Inflammatory macrophage treated with lipopolysaccharide for 4 hours (primary cell): ENCODE results near the gene KTN1.
A peak's percentile ranks its signal among the peaks of the same experiment; 100 is the strongest.

Experiments
- DNase-seq: peaks from one replicate; pipeline ENCODE4 v3.0.0-alpha.2; 2020

KTN1 gene

DNA sequence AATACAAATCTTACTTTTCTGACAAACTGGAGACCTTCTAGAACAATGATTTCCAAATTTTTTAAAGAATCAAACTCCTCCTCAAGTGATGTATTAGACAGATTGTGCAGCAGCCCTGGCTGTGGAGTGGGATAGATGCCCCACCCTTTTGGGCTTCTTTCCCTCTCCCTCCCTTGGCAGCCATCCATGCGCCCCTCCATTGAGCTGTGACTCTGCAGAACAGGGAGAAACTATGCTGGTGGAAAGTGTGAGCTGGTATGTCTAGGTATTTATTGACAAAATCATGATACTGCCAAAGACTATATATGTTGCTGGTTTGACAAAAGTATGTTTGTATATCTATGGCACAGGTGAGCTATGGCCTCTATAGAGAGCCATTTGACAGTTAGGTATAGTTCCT is 138.5 kb downstream of the KTN1 start:
- no peak for DNase-seq

DNA sequence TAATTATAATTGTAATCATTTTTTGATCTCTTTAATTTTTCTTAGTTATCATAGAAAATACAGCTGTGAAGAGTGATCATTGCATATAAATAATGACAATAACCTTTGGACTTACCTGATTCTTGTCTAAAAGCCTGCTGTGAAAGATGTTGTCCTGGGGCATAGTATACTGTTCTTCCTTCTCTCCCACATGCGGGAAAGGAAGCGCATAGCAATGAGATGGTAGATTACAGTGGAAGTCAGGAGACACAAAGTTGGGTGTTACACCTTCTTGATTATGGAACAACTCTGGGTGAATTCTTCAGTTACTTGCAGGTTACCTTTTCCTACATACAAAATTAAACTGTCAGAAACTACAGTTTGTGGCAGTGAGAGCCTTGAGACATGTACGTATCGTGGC is 140.8 kb downstream of the KTN1 start:
- no peak for DNase-seq

DNA sequence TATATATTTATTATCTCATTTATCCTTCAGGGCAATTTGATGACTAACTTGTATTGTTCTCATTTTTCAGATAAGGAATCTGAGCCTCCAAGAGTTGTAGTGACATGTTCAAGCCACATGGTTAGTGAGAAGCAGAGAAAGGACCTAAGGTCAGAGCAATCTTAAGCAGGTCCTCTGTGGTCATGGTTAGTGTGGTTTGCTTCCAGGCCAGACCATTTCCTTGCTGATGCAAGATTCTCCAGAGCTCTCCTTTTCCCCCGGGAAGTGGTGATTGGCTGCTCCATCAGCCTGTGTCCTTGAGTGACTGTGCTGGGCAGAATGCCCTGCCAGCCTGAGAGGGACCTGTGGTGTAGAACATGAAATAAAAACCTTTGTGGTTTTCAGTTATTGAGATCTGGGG is 141.3 kb downstream of the KTN1 start:
- DNase-seq: no peak

DNA sequence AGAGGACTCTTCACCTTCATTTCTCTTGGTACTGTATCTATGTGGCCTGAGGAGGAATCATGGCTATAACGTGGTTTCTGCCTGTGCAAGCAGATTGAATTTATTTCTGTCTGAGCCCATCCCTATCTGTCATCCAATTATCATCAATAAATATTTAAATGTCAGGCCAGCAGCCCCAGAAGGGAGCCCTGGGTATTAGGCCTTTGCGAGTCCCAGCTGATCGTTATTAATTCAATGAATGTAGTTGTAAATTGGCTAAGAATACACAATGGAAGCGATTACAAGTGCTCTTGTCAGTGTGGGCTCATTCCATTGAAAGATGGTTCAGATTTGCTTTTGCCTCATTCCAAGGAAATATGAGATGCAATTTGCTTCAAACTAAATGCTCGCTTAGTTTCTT is 142.0 kb downstream of the KTN1 start:
- no peak for DNase-seq

DNA sequence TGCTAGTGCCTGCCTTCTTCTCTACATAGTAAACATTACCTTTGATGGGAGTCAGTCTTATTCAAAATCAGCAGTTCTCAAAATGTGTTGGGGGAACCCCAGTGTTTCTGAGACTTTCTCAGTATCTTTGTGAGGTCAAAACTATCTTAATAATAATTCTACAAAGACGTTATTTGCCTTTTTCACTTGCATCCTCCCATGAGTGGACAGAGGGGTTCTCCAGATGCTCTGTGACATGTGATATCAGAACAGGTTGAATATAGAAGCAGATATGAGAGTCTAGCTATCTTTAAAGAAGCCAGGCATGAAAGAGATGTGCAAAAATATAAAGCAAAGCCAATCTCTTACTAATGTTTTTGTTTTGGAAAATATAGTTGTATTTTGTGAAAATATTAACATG is 144.7 kb downstream of the KTN1 start:
- DNase-seq: no peak

DNA sequence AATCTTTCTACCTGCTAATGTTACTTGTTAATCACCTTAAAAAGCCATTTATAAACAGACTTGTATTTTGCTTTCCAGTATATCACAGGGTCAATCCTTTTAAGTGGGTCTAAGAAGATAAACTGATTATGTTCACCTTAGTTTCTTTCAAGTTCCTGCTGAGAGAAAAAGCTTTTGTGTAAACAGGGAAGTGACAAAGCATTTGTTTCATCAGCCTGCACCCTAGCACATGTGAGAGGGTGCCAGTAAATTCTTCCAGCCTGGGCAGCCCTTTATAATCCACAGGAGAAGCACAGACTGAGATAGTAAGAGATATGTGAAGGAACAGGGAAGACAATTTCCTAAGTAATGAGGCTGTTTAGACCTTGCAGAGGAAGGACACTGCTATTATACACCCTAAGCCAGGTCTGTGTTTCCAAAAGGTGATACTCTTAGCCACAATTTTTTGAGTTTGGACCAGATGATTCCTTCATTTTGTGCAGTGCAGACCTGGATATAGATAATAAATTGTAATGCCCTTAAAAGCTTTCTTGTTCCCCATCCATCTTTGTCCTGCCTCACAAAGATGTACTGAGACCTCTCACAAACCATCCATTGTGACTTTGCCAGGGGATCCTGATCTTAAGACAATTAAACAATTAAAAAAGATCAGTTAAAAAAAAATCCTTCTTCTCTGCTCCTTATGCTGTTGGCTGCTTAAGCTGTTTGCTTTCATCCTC is 150.7 kb downstream of the KTN1 start:
- DNase-seq: no peak

DNA sequence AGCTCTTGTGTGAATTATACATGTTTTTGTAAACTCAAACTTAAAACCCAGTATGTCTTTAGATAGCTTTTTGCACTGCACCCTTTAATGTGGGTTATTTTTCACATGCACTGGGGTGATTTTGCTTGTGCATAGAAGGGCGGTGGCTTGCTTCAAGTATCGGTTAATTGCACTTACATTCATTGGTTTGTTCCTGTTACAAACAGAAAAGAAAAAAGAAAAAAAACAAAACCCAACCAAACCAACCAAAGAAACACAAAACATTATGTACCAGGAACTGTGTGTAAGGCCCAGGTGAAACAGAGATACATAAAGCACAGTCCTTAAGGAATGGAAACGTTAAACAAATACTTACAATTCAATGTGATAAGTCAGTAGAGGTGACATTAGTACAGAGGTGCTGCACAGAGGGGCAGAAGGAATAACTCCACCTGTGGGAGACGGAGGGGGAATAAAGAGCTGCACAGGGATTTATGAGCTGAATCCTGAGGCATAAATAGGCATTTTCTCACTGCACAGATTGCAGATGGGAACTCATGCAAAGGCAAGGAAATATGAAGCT is 151.4 kb downstream of the KTN1 start:
- DNase-seq: no peak

DNA sequence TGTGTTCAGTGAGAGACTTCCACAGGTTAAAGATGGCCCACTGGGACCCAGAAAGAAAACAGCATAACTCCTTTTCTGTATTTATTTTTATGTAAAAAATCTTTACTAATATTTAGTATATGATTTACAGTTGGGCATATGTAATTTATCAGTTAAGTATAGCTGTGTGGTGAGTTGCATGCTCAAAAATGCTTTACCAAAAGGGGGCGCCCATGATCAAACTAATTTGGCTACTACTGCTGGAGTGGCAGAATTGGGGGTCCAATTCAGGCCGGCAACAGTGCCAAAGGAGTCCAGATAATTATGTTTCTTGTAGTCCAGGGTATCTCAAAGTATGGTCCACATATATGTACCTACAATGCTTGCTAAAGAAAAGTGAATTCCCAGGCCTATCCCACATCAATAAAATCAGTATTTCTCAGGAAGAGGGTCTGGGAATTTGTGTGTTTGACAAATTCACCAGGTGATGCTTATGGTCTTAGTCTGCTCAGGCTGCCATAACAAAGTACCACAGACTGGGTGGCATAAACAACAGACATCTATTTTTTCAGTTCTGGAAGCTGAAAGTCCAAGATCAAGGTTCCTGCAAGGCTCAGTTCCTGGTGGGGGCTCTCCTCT is 152.0 kb downstream of the KTN1 start:
- DNase-seq: peak; percentile 43

DNA sequence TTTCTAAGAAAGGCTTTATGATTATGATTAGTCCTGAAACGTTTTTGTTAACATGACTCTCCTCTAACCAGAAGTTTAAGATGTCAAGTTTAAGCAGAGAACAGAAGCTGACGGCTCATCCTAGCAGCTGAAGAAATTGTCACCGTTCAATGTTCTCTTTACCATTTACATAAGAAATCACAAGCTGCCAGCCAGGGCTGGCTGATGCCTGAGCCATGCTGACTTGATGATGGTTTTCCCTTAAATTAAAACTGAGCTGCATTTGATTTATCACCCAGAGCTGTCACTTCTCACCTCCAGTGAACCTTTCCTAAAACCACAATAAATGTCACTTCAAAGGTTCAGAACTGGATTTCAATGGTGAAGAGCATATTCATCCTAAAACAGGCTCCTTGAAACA is 153.6 kb downstream of the KTN1 start:
- no peak for DNase-seq
